Activated CD4-positive, alpha-beta T cell treated with anti-CD3 and anti-CD28 coated beads, Interleukin-2, amount 50 U/mL, for 16 hours (primary cell): ENCODE results near the gene ZNF189.

Experiments
- DNase-seq: peaks from one replicate; pipeline ENCODE4 v3.0.0-alpha.2; 2020

The ZNF189 gene

DNA sequence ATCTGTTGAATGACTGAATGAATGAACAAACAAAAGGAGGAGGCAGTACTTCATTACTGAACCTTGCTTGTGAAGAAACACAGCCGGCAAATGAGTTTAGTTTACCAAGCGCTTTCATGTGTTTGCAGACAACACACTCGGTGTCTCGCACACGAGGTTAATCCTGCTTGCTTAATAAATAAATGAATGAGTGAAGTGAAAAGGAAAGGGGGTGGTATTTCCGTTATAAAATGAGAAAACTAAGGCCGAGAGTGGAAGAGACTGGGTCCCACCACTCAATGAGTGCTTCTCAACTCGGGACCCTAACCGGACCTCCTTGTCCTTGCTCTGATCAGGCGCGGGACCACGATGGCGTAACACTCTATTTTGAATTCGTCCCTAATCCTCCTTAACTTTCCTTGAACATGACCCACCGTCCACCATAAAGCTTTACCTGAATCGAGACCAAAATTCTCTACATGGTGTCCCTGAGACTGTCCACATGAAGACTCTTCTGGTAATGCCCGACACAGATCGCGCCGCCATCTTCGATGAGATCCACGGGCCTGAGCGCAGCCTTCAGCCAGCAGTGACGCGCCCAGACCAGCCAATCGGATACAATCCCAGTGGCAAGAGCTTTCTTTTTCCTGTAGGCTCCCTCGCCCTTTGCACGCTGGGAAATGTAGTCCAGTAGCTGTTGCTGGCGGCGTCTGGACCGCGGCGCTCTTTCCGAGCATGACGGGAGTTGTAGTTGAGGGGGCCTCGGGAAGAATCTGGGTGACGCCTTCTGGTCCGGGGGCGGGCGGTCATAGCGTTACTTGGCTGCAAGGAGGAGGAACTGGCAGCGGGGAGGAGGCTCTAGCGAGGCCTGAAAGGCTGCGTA lies at the start of gene ZNF189, which contains the start of gene MRPL50:
ZNF189 (plus strand) TSS at position 784 of the 862 bp plus-strand sequence. CDS start 306 bp downstream, outside the sequence.
MRPL50 (minus strand) TSS at position 551 of the 862 bp plus-strand sequence; CDS start at position 525, 26 bp downstream.
- DNase-seq: peak; percentile 99

- DNase-seq: no peak
These were observed 48.4 kb upstream of the ZNF189 start for GRCh38 chr9:101350285-101350684.

DNA sequence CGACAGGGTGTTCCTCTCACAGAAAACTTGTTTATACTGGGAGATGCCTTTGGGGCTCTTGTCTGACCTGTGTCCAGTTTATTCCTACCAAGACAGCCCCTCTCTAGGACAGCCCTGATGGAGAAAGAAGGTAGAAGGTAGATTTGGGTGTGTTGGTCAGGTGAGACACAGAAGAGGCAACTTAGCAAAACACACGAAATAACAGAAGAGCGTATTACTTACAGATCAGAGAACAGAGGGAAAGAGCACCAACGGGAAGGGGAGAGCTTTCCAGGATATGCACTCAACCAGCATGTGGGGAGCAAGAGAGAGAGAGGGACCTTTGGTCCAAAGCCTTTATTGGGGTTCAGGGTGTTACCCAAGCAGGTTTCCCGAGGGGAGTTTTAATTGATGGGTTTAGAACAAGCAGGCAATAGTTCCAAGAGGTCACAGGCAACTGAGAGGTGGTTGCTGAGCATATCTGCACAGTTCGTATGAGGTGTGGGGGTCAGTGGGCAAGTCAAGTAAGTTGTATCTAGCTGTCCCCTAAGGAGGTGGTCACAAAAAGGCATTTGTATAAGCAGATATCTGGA lies 45.7 kb upstream of the ZNF189 start:
- no peak for DNase-seq

- DNase-seq: no peak
These were observed 45.0 kb upstream of the ZNF189 start for GRCh38 chr9:101353683-101354082.

- DNase-seq: no peak
These were observed 44.4 kb upstream of the ZNF189 start for GRCh38 chr9:101354143-101354764.

GRCh38 chr9:101354765-101355708 lies 43.6 kb upstream of the ZNF189 start:
- DNase-seq: no peak

GRCh38 chr9:101356619-101357018 lies 42.0 kb upstream of the ZNF189 start:
- no peak for DNase-seq

- no peak for DNase-seq
These were observed 39.0 kb upstream of the ZNF189 start for GRCh38 chr9:101359679-101360078.

DNA sequence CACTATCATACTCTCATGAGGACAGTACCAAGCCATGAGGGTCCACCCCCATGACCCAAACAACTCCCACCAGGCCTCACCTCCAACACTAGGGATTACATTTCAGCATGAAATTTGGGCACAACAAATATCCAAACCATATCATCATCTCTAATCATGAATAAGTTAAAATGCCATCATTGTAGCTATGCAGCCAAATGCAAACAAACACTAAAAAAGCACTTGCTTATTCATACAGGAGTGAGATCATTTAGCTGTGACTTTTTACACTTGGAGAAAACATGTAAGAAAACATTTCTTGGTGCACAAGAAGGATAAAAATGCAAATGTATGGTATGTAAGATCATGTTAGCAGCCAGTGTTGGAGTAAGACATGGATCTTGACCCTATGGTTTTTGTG lies 38.0 kb upstream of the ZNF189 start:
- DNase-seq: no peak

- no peak for DNase-seq
These were observed 36.2 kb upstream of the ZNF189 start for GRCh38 chr9:101362450-101362849.

DNA sequence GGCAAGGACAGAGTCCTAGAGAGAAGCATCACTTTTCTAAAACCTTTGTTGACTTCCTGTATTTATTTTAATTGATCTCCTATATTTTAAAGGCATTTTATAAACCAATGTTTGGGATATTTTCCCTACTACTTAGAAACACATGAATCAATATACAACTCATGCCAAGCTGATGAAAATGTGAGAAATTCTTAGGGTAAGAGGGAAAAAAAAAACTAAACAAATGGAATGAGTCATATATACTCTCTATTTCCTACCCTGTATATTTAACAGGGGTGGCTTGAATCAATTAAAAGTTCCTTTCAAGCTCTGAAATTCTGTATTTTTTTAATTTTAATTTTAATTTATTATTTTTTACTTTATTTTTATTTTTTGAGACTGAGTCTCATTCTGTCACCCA lies 33.5 kb upstream of the ZNF189 start:
- DNase-seq: no peak

DNA sequence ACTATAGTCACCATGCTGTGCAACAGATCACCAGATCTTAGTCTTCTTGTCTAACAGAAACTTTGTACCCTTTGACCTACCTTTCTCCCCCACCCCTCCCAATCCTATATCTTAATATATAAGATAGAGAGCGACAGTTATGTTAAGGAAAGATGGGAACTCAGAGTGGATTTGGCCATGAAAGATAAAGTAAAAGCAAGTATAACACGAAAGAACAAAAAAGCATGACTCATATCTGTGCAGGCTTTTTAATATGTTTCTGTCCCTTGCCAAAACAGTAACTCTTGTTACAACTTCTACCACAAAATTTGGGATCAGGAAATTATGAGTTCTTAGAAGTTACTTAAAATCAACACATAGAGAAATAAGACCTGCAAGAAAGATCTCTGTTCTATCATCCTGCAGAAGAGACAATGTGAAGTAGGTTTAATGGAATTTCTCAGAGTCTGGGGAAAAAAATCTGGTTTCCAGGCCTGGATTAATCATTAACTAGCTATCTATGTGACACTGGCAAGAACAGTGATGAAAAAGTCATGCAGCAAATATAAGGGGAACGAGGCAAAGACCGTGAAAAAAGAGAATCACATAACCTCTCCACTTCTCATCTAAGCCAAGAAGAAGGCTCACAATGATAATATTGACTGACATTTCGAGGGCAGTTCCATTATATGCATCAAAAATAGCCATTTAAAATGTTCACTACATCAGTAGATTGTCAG lies 32.5 kb upstream of the ZNF189 start:
- no peak for DNase-seq

GRCh38 chr9:101367323-101367722 lies 31.3 kb upstream of the ZNF189 start:
- no peak for DNase-seq

GRCh38 chr9:101369286-101369685 lies 29.4 kb upstream of the ZNF189 start:
- DNase-seq: no peak

- DNase-seq: no peak
These were observed 28.6 kb upstream of the ZNF189 start for GRCh38 chr9:101369884-101370531.

GRCh38 chr9:101371813-101372212 lies 26.8 kb upstream of the ZNF189 start:
- no peak for DNase-seq

DNA sequence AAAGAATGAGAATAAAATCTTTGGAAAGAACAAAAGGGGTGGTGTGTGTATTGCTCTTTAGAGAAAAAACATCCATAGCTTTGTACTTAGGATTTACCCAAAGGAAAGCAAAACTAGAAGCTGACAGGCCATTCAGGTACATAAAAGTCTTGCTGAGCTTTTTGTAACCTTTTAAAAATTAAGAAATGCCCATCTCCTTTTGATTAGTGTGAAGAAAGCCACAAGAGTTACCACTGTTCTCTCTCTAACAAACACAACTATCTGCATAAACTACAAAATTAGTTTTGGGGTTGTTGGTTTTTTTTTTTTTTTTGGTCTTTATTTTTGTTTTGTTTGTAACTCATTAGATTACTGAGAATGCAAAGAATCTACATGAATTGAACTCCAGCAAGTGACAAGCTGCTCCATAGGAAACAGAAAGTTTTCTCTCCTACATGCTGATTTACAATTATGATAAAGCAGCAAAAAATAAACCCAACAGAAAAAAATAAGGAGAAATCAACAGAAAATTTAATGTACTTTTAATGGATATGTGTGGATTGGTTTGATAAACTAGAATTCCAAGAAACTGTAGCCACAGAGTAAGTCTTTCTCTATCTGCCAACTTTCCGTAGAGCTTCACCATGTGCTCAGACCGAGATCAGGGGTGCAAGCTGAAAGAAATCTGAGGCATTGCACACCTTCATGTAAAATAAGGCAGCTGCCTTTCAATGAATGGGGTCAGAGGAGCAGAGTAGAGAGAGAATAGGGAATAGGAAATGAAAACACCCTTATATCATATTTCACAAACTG lies 26.1 kb upstream of the ZNF189 start:
- no peak for DNase-seq

DNA sequence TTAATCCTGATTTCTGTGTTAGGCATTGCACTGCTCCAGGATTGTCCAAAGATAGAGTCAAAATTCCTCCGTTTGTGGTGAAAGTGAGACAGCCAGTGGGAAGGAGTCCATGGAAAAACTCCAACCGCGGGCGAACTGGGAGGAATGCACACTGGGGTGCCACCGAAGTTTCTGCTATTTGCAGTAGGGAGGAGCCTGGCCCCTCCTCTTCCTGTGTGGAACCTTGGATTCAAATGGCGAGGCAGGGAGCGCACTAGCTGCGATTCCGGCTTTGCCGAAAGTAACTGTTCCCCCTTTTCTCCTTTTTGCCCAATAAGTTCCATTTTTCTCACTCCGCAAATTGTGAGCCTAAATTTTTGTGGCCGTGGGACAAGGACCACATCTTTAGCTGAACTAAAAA lies 23.1 kb upstream of the ZNF189 start:
- DNase-seq: no peak

DNA sequence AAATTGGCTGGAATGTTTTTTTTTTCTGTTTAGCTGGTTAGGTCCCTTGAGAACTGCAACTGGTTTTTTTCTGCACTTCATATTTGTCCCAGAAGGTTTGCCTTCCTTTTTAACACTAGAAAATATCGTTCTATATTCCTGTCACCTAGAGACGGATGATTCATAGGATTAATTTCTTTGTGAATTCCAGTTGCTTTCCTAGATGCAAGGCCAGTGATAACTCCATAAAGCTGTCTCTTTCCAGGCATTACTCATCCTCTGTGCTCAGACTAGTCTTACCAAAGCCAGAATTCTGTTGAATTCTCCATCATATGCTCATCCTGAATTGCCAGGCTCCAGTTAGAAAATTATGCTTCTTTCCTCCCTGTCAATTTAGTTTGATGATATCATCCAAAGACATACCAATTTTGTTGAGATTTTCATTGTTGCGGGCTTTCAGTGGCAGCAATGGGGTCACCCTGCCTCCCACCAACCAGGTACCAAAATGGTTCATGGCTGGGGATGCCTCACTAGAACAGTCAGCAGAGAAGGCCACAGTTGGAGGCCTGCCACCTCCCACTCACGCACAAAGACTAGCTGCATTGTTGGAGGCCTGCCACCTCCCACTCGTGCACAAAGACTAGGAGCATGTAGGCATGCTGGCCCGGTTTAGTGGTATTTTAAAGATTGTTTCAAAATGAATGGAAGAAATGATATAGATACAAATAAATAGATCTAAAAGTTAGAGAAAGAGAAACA lies 22.4 kb upstream of the ZNF189 start:
- no peak for DNase-seq

DNA sequence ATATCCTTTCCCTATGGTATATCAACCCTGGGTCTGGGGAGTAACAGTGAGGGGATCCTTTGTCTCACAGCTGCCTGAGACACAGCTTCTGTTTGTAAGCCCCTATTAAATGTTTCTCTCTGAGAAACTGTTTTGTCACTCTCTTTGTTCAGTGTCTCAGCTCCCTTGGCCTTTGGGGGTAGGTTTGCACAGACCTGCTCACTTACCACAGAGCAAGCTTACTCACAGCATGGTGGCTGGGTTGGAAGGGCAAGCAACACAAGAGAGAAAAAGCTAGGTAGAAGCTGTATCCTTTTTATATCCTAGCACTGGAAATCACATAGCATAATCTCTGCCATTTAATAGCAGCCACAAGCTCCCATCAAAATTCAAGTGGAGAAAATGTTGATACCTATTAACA lies 18.4 kb upstream of the ZNF189 start:
- no peak for DNase-seq
